Activated CD8-positive, alpha-beta memory T cell treated with anti-CD3 and anti-CD28 coated beads for 1 hour (primary cell): ENCODE data around the gene ZNF19.

Experiments used
- DNase-seq, 2 donors: peaks; one replicate each; pipeline ENCODE4 v3.0.0-alpha.2; 2020; ENCODE audit warnings: low read depth in 1 of 2; ENCODE audit errors: extremely low read depth in 1 of 2

Gene ZNF19

GRCh38 chr16:71443714-71444113 is 45.4 kb downstream of the ZNF19 start:
- DNase-seq = no peak

GRCh38 chr16:71442051-71442440 is 47.1 kb downstream of the ZNF19 start, which contains the start of gene TLE7:
TLE7 (minus strand) TSS chr16:71442054; CDS start chr16:71433324, 8,730 bp downstream.
- DNase-seq = no peak

GRCh38 chr16:71441348-71442050 is 47.6 kb downstream of the ZNF19 start:
- DNase-seq = no peak

- no peak for DNase-seq
Measured at GRCh38 chr16:71440669-71441347, 48.3 kb downstream of the ZNF19 start.

GRCh38 chr16:71439523-71439922 is 49.6 kb downstream of the ZNF19 start:
- DNase-seq = no peak

- DNase-seq = no peak
Measured at GRCh38 chr16:71436473-71436872, 52.7 kb downstream of the ZNF19 start.

- no peak for DNase-seq
Measured at GRCh38 chr16:71432906-71433305, 56.2 kb downstream of the ZNF19 start.

- DNase-seq = no peak
Measured at GRCh38 chr16:71431991-71432390, 57.1 kb downstream of the ZNF19 start.

GRCh38 chr16:71431176-71431575 is 57.9 kb downstream of the ZNF19 start:
- no peak for DNase-seq

- no peak for DNase-seq
Measured at GRCh38 chr16:71430744-71431143, 58.4 kb downstream of the ZNF19 start.

GRCh38 chr16:71429581-71429980 is 59.5 kb downstream of the ZNF19 start:
- no peak for DNase-seq

- no peak for DNase-seq
Measured at GRCh38 chr16:71428883-71429282, 60.2 kb downstream of the ZNF19 start.

- DNase-seq = no peak
Measured at GRCh38 chr16:71428385-71428784, 60.7 kb downstream of the ZNF19 start.

GRCh38 chr16:71426880-71427615 is 62.1 kb downstream of the ZNF19 start:
- no peak for DNase-seq

- DNase-seq = no peak
Measured at GRCh38 chr16:71426069-71426879, 62.9 kb downstream of the ZNF19 start.

- no peak for DNase-seq
Measured at GRCh38 chr16:71425746-71426068, 63.4 kb downstream of the ZNF19 start.

GRCh38 chr16:71424626-71425025 is 64.5 kb downstream of the ZNF19 start:
- DNase-seq = no peak

GRCh38 chr16:71423865-71424264 is 65.3 kb downstream of the ZNF19 start:
- no peak for DNase-seq
